NK-92 treated with Interleukin-12 subunit alpha and Interleukin-12 subunit beta, amount 100 ng/mL, for 24 hours (cell line): ENCODE data around the gene MT4.
"Not testable (repeated sequence)": the region's sequence is repeated elsewhere in the genome, so short reads cannot be mapped to it uniquely, and the experiment has no call there.

Source experiments
- DNase-seq: peaks from one replicate; lab custom pipeline; 2025; lab: John Stamatoyannopoulos, UW

MT4 gene

GRCh38 chr16:56559109-56559508, 5.8 kb upstream of the MT4 start:
- DNase-seq: no peak

- DNase-seq: no peak
Observed at GRCh38 chr16:56560447-56560846, 4.4 kb upstream of the MT4 start.

GRCh38 chr16:56561126-56561525, 3.7 kb upstream of the MT4 start:
- no peak for DNase-seq

GRCh38 chr16:56569971-56570370, 5.1 kb downstream of the MT4 start:
- DNase-seq: no peak

GRCh38 chr16:56571525-56571924, 6.7 kb downstream of the MT4 start:
- no peak for DNase-seq

DNA sequence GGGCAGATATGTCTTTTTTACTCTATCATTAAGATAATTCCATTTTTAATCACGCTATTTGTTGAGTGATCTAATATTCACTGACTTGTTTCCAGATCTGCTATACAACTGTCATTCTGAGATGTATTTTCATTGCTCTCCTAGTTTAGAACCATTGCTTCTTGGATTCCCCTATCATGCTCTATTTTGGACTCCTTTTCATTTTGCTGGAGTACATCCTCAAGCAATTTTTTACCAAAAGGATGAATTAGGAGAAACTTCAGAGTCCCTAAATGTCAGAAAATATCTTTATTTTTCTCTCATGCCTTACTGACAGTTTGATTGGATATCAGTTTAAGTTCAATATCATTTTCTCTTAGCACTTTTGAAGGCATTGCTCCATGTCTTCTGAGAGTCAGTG, 9.8 kb downstream of the MT4 start:
- DNase-seq: no peak

DNA sequence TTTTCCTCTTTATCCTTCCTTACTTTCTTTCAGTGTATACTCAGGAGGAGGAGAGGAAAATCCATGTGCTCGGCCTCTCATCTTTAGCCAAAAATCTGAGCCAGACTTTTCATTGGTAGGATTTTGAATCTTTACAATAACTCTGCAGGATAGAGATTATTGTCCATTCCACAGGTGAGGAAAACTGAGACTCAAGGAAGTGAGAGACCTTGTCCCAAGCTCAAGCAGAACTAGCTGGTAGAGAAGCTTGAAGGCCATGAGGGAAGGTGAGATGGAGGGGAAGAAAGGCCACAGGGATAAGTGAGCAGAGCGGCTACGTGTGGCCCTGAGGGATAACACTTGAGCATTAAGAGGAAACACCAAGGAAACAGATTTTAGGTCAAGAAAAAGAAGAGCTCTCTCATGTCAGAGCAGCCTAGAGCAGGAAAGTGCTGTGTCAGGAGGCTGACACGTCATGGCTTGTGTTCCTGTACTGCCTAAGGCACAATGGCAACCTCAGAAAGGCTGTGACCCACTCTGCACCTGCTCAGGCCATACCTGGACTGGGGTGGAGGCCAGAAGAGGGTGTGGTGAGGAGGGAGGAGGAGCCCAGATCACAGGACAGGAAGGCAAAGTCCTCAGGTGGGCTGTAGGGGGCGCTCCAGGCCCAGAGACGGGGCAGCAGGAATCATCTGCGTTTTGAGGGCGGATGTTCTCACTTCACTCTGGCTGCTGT, 11.9 kb downstream of the MT4 start:
- peak; percentile 68 for DNase-seq

- no peak for DNase-seq
Observed at GRCh38 chr16:56577300-56577625, 12.4 kb downstream of the MT4 start.

DNA sequence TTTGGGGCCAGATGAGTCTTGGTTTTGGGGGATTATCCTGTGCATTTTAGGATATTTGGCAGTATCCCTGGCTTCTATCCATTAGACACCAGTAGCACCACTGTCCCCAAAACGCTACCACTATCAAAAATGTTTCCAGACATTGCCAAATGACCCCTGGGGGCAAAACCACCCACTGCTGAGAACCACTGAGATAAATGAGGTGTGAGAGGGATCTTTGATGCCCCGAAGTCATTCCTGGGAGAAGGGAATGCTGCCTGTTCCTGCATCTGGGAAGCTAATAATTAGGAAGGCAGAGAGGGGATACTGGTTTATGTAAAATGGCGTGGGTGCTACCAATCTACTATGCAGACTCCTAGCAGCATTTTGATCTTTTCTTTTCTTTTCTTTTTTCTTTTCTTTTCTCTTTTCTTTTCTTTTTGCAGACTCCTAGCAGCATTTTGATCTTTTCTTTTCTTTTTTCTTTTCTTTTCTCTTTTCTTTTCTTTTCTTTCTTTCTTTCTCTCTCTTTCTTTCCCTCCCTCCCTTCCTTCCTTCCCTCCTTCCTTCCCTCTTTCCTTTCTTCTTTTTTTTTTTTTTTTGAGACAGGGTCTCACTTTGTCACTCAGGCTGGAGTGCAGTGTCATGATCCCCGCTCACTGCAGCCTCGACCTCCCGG, 15.6 kb downstream of the MT4 start:
- no peak for DNase-seq

DNA sequence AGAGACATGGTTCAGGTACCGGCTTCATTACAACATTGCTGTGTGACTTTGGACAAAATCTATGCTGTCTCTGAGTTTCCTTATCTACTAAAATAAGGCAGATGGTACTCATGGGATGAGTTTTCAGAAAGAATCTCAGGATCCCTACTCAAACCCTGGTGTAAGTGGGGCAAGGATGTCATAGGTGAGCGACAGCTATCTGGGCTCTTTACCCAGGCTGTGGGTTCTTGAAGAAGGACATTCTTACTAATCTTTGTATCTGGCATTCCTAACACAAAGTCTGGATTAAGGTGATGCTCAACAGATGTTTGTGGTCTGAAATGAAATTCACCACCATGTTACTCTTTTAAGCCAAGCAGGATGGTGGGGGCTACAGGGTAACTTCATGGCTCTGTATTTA, 18.0 kb downstream of the MT4 start:
- DNase-seq: not testable (repeated sequence)

DNA sequence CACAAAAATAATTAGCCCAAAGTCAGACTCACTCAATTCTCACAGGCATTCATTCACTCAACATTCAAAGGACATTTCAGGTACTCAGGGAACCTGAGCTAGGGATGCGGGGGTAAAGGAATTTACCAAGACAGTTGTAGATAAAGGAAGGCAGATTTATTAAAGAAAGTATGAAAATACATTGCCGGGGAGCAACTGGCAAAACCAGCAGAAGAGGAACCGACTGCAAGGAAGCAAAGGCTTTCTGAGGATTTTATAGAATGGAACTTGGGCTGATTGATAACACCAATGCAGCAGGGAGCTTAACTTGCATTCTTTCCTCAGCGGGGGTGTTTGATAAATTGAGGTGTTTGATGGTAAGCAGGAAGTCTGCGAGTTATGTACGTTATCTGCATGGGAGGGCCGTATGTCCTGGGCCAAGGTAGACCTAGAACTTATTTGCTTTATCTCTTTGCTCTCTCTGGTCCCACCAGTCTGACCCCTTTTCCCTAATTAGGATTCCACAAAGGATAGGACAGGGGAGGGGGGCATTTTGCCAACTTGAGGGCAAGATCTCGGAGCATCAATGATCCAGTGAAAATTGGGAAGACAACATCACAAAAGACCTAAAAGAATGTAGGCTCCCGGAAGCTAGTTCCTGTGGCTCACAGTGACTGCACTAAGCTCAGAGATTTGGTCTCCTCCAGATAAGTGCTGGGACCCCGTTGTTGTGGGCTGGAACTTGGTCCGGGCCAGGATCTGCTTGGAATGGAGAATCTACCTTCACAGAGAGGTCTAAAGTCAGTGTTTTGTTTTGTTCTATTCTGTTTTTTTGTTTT, 18.7 kb downstream of the MT4 start:
- no peak for DNase-seq

DNA sequence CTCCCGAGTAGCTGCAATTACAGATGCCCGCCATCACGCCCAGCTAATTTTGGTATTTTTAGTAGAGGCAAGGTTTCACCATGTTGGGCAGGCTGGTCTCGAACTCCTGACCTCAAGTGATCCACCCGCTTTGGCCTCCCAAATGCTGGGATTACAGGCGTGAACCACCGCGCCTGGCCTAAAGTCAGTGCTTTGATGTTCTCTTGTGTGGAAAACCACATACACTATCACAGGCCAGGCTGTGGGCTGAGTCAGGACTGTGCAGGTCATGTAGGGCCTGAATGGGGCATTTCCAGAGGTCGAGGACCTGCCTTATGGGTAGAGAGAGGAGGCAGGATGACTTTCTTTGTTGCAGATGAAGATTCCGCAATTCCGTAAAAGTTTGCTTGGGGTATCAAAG, 19.4 kb downstream of the MT4 start:
- no peak for DNase-seq

- no peak for DNase-seq
Observed at GRCh38 chr16:56588781-56589140, 23.9 kb downstream of the MT4 start.

DNA sequence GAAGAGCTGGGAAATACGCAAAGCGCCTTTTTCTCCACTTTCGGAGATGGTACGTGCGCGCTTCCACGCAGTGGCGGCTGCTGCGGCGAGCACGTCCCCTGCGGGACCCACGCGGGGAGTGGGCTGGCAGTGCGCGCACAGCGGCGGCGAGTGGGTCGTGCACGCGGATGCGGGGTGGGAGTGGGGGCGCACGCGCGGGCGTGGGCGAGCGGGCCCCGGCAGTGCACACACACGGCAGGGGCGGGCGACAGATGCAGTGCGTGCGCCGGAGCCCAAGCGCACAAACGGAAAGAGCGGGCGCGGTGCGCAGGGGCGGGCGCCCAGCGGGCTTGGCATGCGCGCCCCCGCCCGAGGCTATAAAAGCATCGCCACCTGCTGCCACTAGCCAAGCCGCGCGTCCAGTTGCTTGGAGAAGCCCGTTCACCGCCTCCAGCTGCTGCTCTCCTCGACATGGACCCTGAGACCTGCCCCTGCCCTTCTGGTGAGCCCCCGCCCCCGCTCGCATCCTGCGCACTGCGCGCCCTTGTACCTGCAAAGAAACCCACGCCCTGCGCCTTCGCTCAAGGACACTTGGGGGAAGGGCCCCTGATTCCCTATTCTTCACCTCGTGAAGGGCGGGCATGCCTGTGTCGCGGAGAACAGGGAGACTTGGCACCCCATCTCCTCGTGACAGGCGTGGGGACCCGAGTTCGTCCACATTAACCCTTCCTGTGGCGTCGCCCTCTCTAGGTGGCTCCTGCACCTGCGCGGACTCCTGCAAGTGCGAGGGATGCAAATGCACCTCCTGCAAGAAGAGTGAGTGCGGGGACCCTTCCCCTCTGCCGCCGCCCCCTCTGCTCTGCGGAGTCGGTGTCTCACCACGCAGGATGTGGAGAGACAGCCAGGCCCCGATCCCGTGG, 24.5 kb downstream of the MT4 start, which contains the start of gene MT3:
Gene MT3, plus strand, starts transcription at position 388 of the 899 bp plus-strand sequence. Its CDS starts 63 bp downstream, at position 451.
- DNase-seq: no peak

- DNase-seq: no peak
Observed at GRCh38 chr16:56591377-56592060, 26.6 kb downstream of the MT4 start.

GRCh38 chr16:56593573-56594291, 28.9 kb downstream of the MT4 start:
- DNase-seq: no peak

GRCh38 chr16:56594292-56594619, 29.4 kb downstream of the MT4 start:
- DNase-seq: no peak

GRCh38 chr16:56600398-56600999, 35.6 kb downstream of the MT4 start:
- peak; percentile 5 for DNase-seq

GRCh38 chr16:56601325-56601724, 36.5 kb downstream of the MT4 start:
- no peak for DNase-seq

- DNase-seq: no peak
Observed at GRCh38 chr16:56603589-56603988, 38.7 kb downstream of the MT4 start.

DNA sequence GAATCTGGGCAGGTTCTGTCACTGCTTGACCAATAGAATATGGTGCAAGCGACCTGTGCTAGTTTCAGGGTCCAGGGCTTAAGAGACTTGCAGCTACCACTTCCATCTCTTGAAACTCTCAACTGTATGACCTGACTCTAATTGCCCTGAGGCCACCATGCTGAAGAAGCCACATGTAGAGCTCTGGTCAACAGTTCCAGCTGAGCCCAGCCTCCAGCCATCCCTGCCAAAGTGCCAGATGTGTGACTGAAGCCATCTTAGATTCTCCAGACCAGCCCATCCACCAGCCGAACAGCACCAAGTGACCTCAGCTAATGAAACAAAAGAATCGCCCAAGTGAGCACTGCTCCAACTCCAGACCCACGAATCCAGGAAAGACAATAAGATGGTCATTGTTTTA, 40.1 kb downstream of the MT4 start:
- no peak for DNase-seq
